ENCODE measurements around the gene ANLN.

- TF ChIP-seq CTCF (conservative IDR thresholded peaks at IDR 0.05; ENCODE audit: low read length) (no peak), EZH2phosphoT487 (IDR thresholded peaks at IDR 0.05; ENCODE audit: borderline replicate concordance) (no peak)
Measured at GRCh38 chr7:36357054-36357453, 32.6 kb upstream of the ANLN start.

Data from Loucy (cell line).